HG02642 (cell line): ENCODE measurements around the gene GAS1.

Experiments
- ATAC-seq: cut with Tn5 transposase; IDR thresholded peaks from one replicate; pipeline ENCODE4 v1.9.1; 2021; ENCODE audit warnings: mild to moderate bottlenecking; ENCODE audit not compliant: unreplicated experiment, poor library complexity

Gene GAS1

GRCh38 chr9:86947146-86948073, at the start of gene GAS1:
TSS of gene GAS1 (minus strand) at chr9:86947506. CDS start at chr9:86946779, 727 bp downstream.
- ATAC-seq, result peak; percentile 52

GRCh38 chr9:86994231-86994630, 46.9 kb upstream of the GAS1 start:
- no peak for ATAC-seq

- no peak for ATAC-seq
These were observed 46.5 kb upstream of the GAS1 start for GRCh38 chr9:86993830-86994229.

- no peak for ATAC-seq
These were observed 43.8 kb upstream of the GAS1 start for GRCh38 chr9:86991077-86991476.

GRCh38 chr9:86990290-86990689, 43.0 kb upstream of the GAS1 start:
- ATAC-seq, result no peak

GRCh38 chr9:86987900-86988299, 40.6 kb upstream of the GAS1 start:
- no peak for ATAC-seq

- ATAC-seq, result no peak
These were observed 37.9 kb upstream of the GAS1 start for GRCh38 chr9:86985132-86985647.

- no peak for ATAC-seq
These were observed 36.4 kb upstream of the GAS1 start for GRCh38 chr9:86983620-86984259.

- no peak for ATAC-seq
These were observed 35.9 kb upstream of the GAS1 start for GRCh38 chr9:86983249-86983619.

GRCh38 chr9:86980802-86981201, 33.5 kb upstream of the GAS1 start:
- ATAC-seq, result no peak

GRCh38 chr9:86979657-86980056, 32.4 kb upstream of the GAS1 start:
- no peak for ATAC-seq

- no peak for ATAC-seq
These were observed 31.7 kb upstream of the GAS1 start for GRCh38 chr9:86978922-86979474.

GRCh38 chr9:86978413-86978812, 31.1 kb upstream of the GAS1 start:
- ATAC-seq, result no peak

- ATAC-seq, result no peak
These were observed 30.0 kb upstream of the GAS1 start for GRCh38 chr9:86977205-86977835.

- no peak for ATAC-seq
These were observed 28.3 kb upstream of the GAS1 start for GRCh38 chr9:86975606-86976005.

GRCh38 chr9:86975036-86975435, 27.7 kb upstream of the GAS1 start:
- no peak for ATAC-seq

GRCh38 chr9:86974421-86974820, 27.1 kb upstream of the GAS1 start:
- no peak for ATAC-seq

GRCh38 chr9:86971742-86972141, 24.4 kb upstream of the GAS1 start:
- ATAC-seq, result no peak

GRCh38 chr9:86968258-86968920, 21.1 kb upstream of the GAS1 start:
- no peak for ATAC-seq

GRCh38 chr9:86966852-86967511, 19.7 kb upstream of the GAS1 start:
- no peak for ATAC-seq
